CD4-positive, alpha-beta T cell (primary cell): Measurements from ENCODE around the gene GRID2. TPM values are rescaled to one million over a fixed set of nuclear protein-coding genes. Genes with fewer than 3 reads are reported as not detected.

Experiments used
- ATAC-seq: fragments of 200-7000 bp; cut with Tn5 transposase; one replicate; pipeline ENCODE4 v1.10.0; 2022; ENCODE audit warnings: mild to moderate bottlenecking; ENCODE audit not compliant: poor library complexity
- CTCF ChIA-PET: fragments of 350-600 bp; sonication (Branson Sonifier 250); formaldehyde crosslinking; loops from one replicate; lab custom pipeline; 2021; ENCODE audit warnings: antibody characterized with exemption, inconsistent platforms; lab: Charles Lee
- POLR2A ChIA-PET: fragments of 350-600 bp; sonication (Branson Sonifier 250); formaldehyde crosslinking; loops from one replicate; lab custom pipeline; 2021; ENCODE audit warnings: antibody characterized with exemption, inconsistent platforms; lab: Charles Lee
- DNase-seq, 14 experiments: peaks; one replicate each; pipeline ENCODE4 v3.0.0-alpha.2; 2013 to 2020; ENCODE audit warnings: mixed read lengths in 2 of 14
- H3K27ac ChIP-seq, 2 donors: one replicate each; pipeline versions ENCODE4 v1.5.1 to v1.7.0; 2013; ENCODE audit warnings: low read length in 2 of 2, low read depth in 1 of 2, mild to moderate bottlenecking in 1 of 2
- H3K27me3 ChIP-seq, 2 experiments: 1 replicate in 1 of 2; 2 replicates in 1 of 2; pipeline versions ENCODE4 v1.6.1 to v1.7.0; 2013; ENCODE audit warnings: low read length in 2 of 2, control low read depth in 1 of 2, mild to moderate bottlenecking in 1 of 2, moderate library complexity in 1 of 2; ENCODE audit not compliant: insufficient read depth in 2 of 2, control insufficient read depth in 1 of 2
- H3K36me3 ChIP-seq: one replicate; pipeline ENCODE4 v1.6.1; 2013; ENCODE audit warnings: low read length, control low read depth; ENCODE audit not compliant: insufficient read depth
- H3K4me1 ChIP-seq: one replicate; pipeline ENCODE4 v1.6.1; 2013; ENCODE audit warnings: low read length, control low read depth; ENCODE audit not compliant: insufficient read depth
- H3K4me3 ChIP-seq: one replicate; pipeline ENCODE4 v1.5.1; 2013; ENCODE audit warnings: mild to moderate bottlenecking, low read length, moderate library complexity
- H3K9me3 ChIP-seq, 2 experiments: 1 replicate in 1 of 2; 2 replicates in 1 of 2; pipeline versions ENCODE4 v1.6.1 to v1.7.0; 2013; ENCODE audit warnings: low read length in 2 of 2, mild to moderate bottlenecking in 2 of 2, control low read depth in 1 of 2, moderate library complexity in 1 of 2; ENCODE audit not compliant: control insufficient read depth in 1 of 2, insufficient read depth in 1 of 2
- H3K27ac Mint-ChIP-seq: one replicate; pipeline ENCODE4 v1.8.0; 2020; ENCODE audit warnings: mixed read lengths
- H3K27me3 Mint-ChIP-seq: one replicate; pipeline ENCODE4 v1.8.0; 2021; ENCODE audit warnings: mixed read lengths
- H3K36me3 Mint-ChIP-seq: one replicate; pipeline ENCODE4 v1.8.0; 2021; ENCODE audit warnings: low read depth, mixed read lengths
- H3K4me1 Mint-ChIP-seq: one replicate; pipeline ENCODE4 v1.8.0; 2021; ENCODE audit warnings: low read depth, mixed read lengths
- H3K4me3 Mint-ChIP-seq: one replicate; pipeline ENCODE4 v1.8.0; 2020; ENCODE audit warnings: mild to moderate bottlenecking, mixed read lengths
- H3K9me3 Mint-ChIP-seq: one replicate; pipeline ENCODE4 v1.8.0; 2020; ENCODE audit warnings: mixed read lengths
- CTCF ChIP-seq: fragments of 200-600 bp; IDR thresholded peaks from one replicate; pipeline ENCODE4 v1.8.0; 2022; ENCODE audit warnings: antibody characterized with exemption, mild to moderate bottlenecking
- intact Hi-C, 2 experiments: fragments of 100-400 bp; cut with DNase I in 1 of 2; cut with micrococcal nuclease in 1 of 2; formaldehyde crosslinking; loops; one replicate each; pipeline versions ENCODE4 v1.15.1 to v1.9.0; 2023 to 2025; cut with DNase I, micrococcal nuclease
- total RNA-seq, 174 experiments: library from RNA in 2 of 174; stranded (reverse) in 2 of 174; gene quantifications; one replicate each; pipeline ENCODE4 v1.2.3 and lab custom pipeline; 2021 to 2026

Gene GRID2
- total RNA-seq, 2 experiments from 2014 or later = not detected

GRCh38 chr4:92953462-92953861 is 649.7 kb downstream of the GRID2 start:
- Histone ChIP-seq H3K4me3 (no peak overlapping the region), H3K27me3 (no peaks in the 10 kb centered on the region), H3K36me3 (no peaks in the 10 kb centered on the region), H3K9me3 (no peaks in the 10 kb centered on the region), H3K27ac (no peak overlapping the region), H3K4me1 (no peaks in the 10 kb centered on the region)
- H3K36me3 Mint-ChIP-seq = no peaks in the 10 kb centered on the region
- intact Hi-C loops = no loop called here
- no peak overlapping the region for H3K4me3 Mint-ChIP-seq
- DNase-seq (no peak), ATAC-seq (no peak)
- no peaks in the 10 kb centered on the region for H3K27me3 Mint-ChIP-seq
- peaks cover 12% of the 10 kb centered on the region for H3K9me3 Mint-ChIP-seq
- no peak overlapping the region for H3K27ac Mint-ChIP-seq
- ChIA-PET CTCF (no interaction called here), POLR2A (no interaction called here)
- H3K4me1 Mint-ChIP-seq = no peaks in the 10 kb centered on the region
- TF ChIP-seq CTCF = no peak

GRCh38 chr4:92961881-92962280 is 658.1 kb downstream of the GRID2 start:
- intact Hi-C loops = no loop called here
- DNase-seq = no peak
- Mint-ChIP-seq H3K9me3 (peaks cover 19% of the 10 kb centered on the region), H3K27ac (no peak overlapping the region), H3K4me1 (no peaks in the 10 kb centered on the region), H3K4me3 (no peak overlapping the region), H3K27me3 (no peaks in the 10 kb centered on the region), H3K36me3 (no peaks in the 10 kb centered on the region)
- Histone ChIP-seq H3K4me3 (no peak overlapping the region), H3K9me3 (no peaks in the 10 kb centered on the region), H3K4me1 (no peaks in the 10 kb centered on the region), H3K27me3 (no peaks in the 10 kb centered on the region), H3K36me3 (no peaks in the 10 kb centered on the region), H3K27ac (no peak overlapping the region)
- ChIA-PET POLR2A (no interaction called here), CTCF (no interaction called here)
- TF ChIP-seq CTCF = no peak
- ATAC-seq = no peak

GRCh38 chr4:92962831-92963230 is 659.1 kb downstream of the GRID2 start:
- Mint-ChIP-seq H3K36me3 (no peaks in the 10 kb centered on the region), H3K27ac (no peak overlapping the region), H3K27me3 (no peaks in the 10 kb centered on the region), H3K9me3 (peaks cover 17% of the 10 kb centered on the region), H3K4me1 (no peaks in the 10 kb centered on the region), H3K4me3 (no peak overlapping the region)
- H3K9me3 ChIP-seq = no peaks in the 10 kb centered on the region
- DNase-seq = no peak
- no peak overlapping the region for H3K27ac ChIP-seq
- CTCF ChIA-PET = no interaction called here
- H3K27me3 ChIP-seq = no peaks in the 10 kb centered on the region
- H3K4me1 ChIP-seq = no peaks in the 10 kb centered on the region
- H3K4me3 ChIP-seq = no peak overlapping the region
- TF ChIP-seq CTCF = no peak
- ATAC-seq = no peak
- POLR2A ChIA-PET = no interaction called here
- no peaks in the 10 kb centered on the region for H3K36me3 ChIP-seq
- intact Hi-C loops = no loop called here
